Testis (tissue), 2 donors: ENCODE measurements around the gene HGS.

Source experiments
- CTCF ChIP-seq, 3 experiments: fragments of 450-650 bp in 2 of 3; fragments of 200-600 bp in 1 of 3; sonication (generic) in 1 of 3; IDR thresholded peaks; one replicate each; pipeline ENCODE4 v1.5.1; 2016 to 2019; ENCODE audit warnings: antibody characterized with exemption in 3 of 3, mild to moderate bottlenecking in 2 of 3, moderate library complexity in 1 of 3
- POLR2A ChIP-seq: fragments of 450-650 bp; IDR thresholded peaks from one replicate; pipeline ENCODE4 v1.6.1; 2017; ENCODE audit warnings: antibody characterized with exemption, mild to moderate bottlenecking, moderate library complexity

- TF ChIP-seq CTCF (IDR thresholded peaks at IDR 0.05) = peak in 1 of 3 experiments; percentile 7
- no peak for TF ChIP-seq POLR2A
These were observed 47.1 kb upstream of the HGS start, which contains the start of the genes NPLOC4 and TSPAN10 for GRCh38 chr17:81636505-81637288.
